Endothelial cell of umbilical vein (primary cell): ENCODE data around the gene KIF25. TPM values are rescaled to one million over a fixed set of nuclear protein-coding genes. Genes with fewer than 3 reads are reported as not detected.

ENCODE experiments used
- BruUV-seq: library from RNA; stranded (reverse); fragments of 400-500 nt; replicated peaks from 2 replicates; lab custom pipeline; 2021; lab: Mats Ljungman, UMichigan
- CTCF ChIA-PET: fragments of 300-600, 350-600 bp; sonication (Branson Sonifier 250); formaldehyde crosslinking; loops from one replicate; lab custom pipeline; 2021; ENCODE audit warnings: antibody characterized with exemption, inconsistent platforms; lab: Charles Lee
- POLR2A ChIA-PET: fragments of 300-600, 350-600 bp; sonication (Branson Sonifier 250); formaldehyde crosslinking; loops from one replicate; lab custom pipeline; 2021; ENCODE audit warnings: antibody characterized with exemption, inconsistent platforms; lab: Charles Lee
- DNase-seq: peaks from one replicate; pipeline ENCODE4 v3.0.0-alpha.2; 2011; ENCODE audit warnings: low read depth, low spot score
- FAIRE-seq: peaks from 2 replicates; lab custom pipeline; 2011; peaks lifted over from hg19 to GRCh38; lab: Jason Lieb, UNC
- H2AFZ ChIP-seq: 2 replicates; pipeline ENCODE4 v1.6.0; 2012; ENCODE audit warnings: low read depth, low read length, control low read depth, inconsistent platforms
- H3K27ac ChIP-seq: 2 replicates; pipeline ENCODE4 v1.5.1; 2011; ENCODE audit warnings: low read depth, mild to moderate bottlenecking, control low read depth, low read length, moderate library complexity; ENCODE audit not compliant: insufficient read depth
- H3K27me3 ChIP-seq, 2 experiments: 2 replicates each; pipeline versions ENCODE4 v1.6.0 to v1.6.1; 2011; ENCODE audit warnings: low read length in 2 of 2, mixed read lengths in 1 of 2; ENCODE audit not compliant: control insufficient read depth in 2 of 2, insufficient read depth in 2 of 2
- H3K36me3 ChIP-seq, 2 experiments: 2 replicates in 1 of 2; 3 replicates in 1 of 2; pipeline ENCODE4 v1.5.1; 2011; ENCODE audit warnings: low read length in 2 of 2, mild to moderate bottlenecking in 1 of 2, moderate library complexity in 1 of 2; ENCODE audit not compliant: control insufficient read depth in 2 of 2, insufficient read depth in 2 of 2; ENCODE audit errors: extremely low read depth in 1 of 2
- H3K4me1 ChIP-seq: 3 replicates; pipeline ENCODE4 v1.5.1; 2011; ENCODE audit warnings: mild to moderate bottlenecking, low read length; ENCODE audit not compliant: control insufficient read depth, insufficient read depth; ENCODE audit errors: extremely low read depth
- H3K4me2 ChIP-seq: 2 replicates; pipeline ENCODE4 v1.6.1; 2011; ENCODE audit warnings: low read length, control low read depth, mixed read lengths; ENCODE audit not compliant: insufficient read depth
- H3K4me3 ChIP-seq, 3 experiments: fragments of 200-600 bp in 1 of 3; sonication (generic), shearing (Covaris generic) in 1 of 3; replicated peaks in 1 of 3; 2 replicates each; pipeline ENCODE4 v1.5.1; 2011 to 2016; ENCODE audit warnings: control low read depth in 3 of 3, low read length in 3 of 3, mild to moderate bottlenecking in 2 of 3, inconsistent platforms in 1 of 3, low read depth in 1 of 3, moderate library complexity in 1 of 3; ENCODE audit not compliant: insufficient read depth in 1 of 3
- H3K79me2 ChIP-seq: 2 replicates; pipeline ENCODE4 v1.6.0; 2012; ENCODE audit warnings: low read length, inconsistent platforms; ENCODE audit not compliant: control insufficient read depth, insufficient read depth
- H3K9ac ChIP-seq: replicated peaks from 2 replicates; pipeline ENCODE3; 2011; ENCODE audit warnings: low read length, control low read depth; ENCODE audit not compliant: insufficient read depth; ENCODE audit errors: extremely low read depth
- H3K9me1 ChIP-seq: replicated peaks from 3 replicates; pipeline ENCODE4 v1.6.0; 2011; ENCODE audit warnings: mild to moderate bottlenecking, low read length; ENCODE audit not compliant: control insufficient read depth, insufficient read depth; ENCODE audit errors: extremely low read depth
- H3K9me3 ChIP-seq: replicated peaks from 2 replicates; pipeline ENCODE4 v1.5.1; 2012; ENCODE audit warnings: low read length, inconsistent platforms; ENCODE audit not compliant: control insufficient read depth, insufficient read depth
- H4K20me1 ChIP-seq: replicated peaks from 2 replicates; pipeline ENCODE3; 2011; ENCODE audit warnings: mild to moderate bottlenecking, low read length; ENCODE audit not compliant: control insufficient read depth, insufficient read depth; ENCODE audit errors: extremely low read depth
- CTCF ChIP-seq, 2 donors: IDR thresholded peaks; 1 replicate in 1 of 2; 2 replicates in 1 of 2; pipeline ENCODE4 v1.5.1; 2011; ENCODE audit warnings: low read length in 2 of 2, mild to moderate bottlenecking in 2 of 2, moderate library complexity in 2 of 2, control low read depth in 1 of 2, inconsistent platforms in 1 of 2, low read depth in 1 of 2; ENCODE audit not compliant: insufficient read depth in 1 of 2; ENCODE audit errors: extremely low read depth in 1 of 2
- EZH2 ChIP-seq: IDR thresholded peaks from 2 replicates; pipeline ENCODE4 v1.6.1; 2012; ENCODE audit warnings: borderline replicate concordance, low read depth, mild to moderate bottlenecking, moderate library complexity, low read length, inconsistent platforms; ENCODE audit not compliant: severe bottlenecking
- FOS ChIP-seq: IDR thresholded peaks from 2 replicates; pipeline ENCODE4 v1.6.1; 2011; ENCODE audit warnings: mild to moderate bottlenecking, low read length, moderate library complexity, borderline replicate concordance; ENCODE audit not compliant: insufficient read depth
- GATA2 ChIP-seq: IDR thresholded peaks from 2 replicates; pipeline ENCODE4 v1.7.0; 2011; ENCODE audit warnings: low read depth, mild to moderate bottlenecking, moderate library complexity, mixed read lengths, low read length; ENCODE audit not compliant: insufficient read length, insufficient read depth
- JUN ChIP-seq: IDR thresholded peaks from 2 replicates; pipeline ENCODE4 v1.6.1; 2011; ENCODE audit warnings: borderline replicate concordance, low read depth; ENCODE audit not compliant: insufficient read length, insufficient read depth
- MAX ChIP-seq: IDR thresholded peaks from 2 replicates; pipeline ENCODE4 v1.6.1; 2011; ENCODE audit not compliant: insufficient read depth, insufficient read length
- MYC ChIP-seq: IDR thresholded peaks from one replicate; pipeline ENCODE4 v1.6.1; 2011; ENCODE audit warnings: mild to moderate bottlenecking, low read depth, low read length
- POLR2A ChIP-seq: IDR thresholded peaks from 2 replicates; pipeline ENCODE4 v1.6.1; 2012; ENCODE audit warnings: low read depth, mild to moderate bottlenecking, control low read depth, low read length
- POLR2AphosphoS5 ChIP-seq: IDR thresholded peaks from 2 replicates; pipeline ENCODE4 v1.6.1; 2012; ENCODE audit warnings: low read depth, mild to moderate bottlenecking, control low read depth, low read length, moderate library complexity; ENCODE audit not compliant: insufficient read depth
- dilution Hi-C: fragments of 300-500 bp; cut with MboI; formaldehyde crosslinking; loops from one replicate; pipeline ENCODE4 v1.15.0; 2019; ENCODE audit warnings: low sequenced_read_pairs; ENCODE audit not compliant: extremely low pct_ligation_motif_present
- intact Hi-C: fragments of 100-400 bp; cut with micrococcal nuclease; formaldehyde crosslinking; loops from one replicate; pipeline ENCODE4 v1.10.0; 2022
- polyA plus RNA-seq, 4 experiments: library from polyadenylated mRNA; depleted of rRNA in 3 of 4; stranded (reverse) in 3 of 4; unstranded in 1 of 4; fragments of >200 nt; gene quantifications; 2 replicates each; pipeline versions ENCODE4 v1.2.1 to v1.2.3, GENCODE V29; 2011 to 2012; ENCODE audit warnings: missing spikeins in 1 of 4
- total RNA-seq: library from RNA; stranded (reverse); gene quantifications from 2 replicates; pipeline ENCODE4 v1.2.3, GENCODE V29; 2021

KIF25 gene
- total and polyA plus RNA-seq, 2 donors (not counting 3 experiments of a cell fraction or from before 2014, with no cell fraction given): not detected

GRCh38 chr6:168078943-168079405 is 81.5 kb downstream of the KIF25 start, which contains the start of gene FRMD1:
TSS of gene FRMD1 (minus strand) at chr6:168079212. CDS start at chr6:168079094, 118 bp downstream.
- intact Hi-C loops: no loop called here
- Histone ChIP-seq H3K27me3 (no peaks in the 10 kb centered on the region), H3K9me3 (no peaks in the 10 kb centered on the region), H3K9ac (no peak within 1 kb of the TSS), H3K27ac (no peak within 1 kb of the TSS), H3K79me2 (no peaks in the 10 kb centered on the region), H3K9me1 (no peaks in the 10 kb centered on the region), H3K4me1 (no peaks in the 10 kb centered on the region), H3K4me3 (no peak within 1 kb of the TSS), H4K20me1 (no peaks in the 10 kb centered on the region), H3K36me3 (no peaks in the 10 kb centered on the region), H2AFZ (no peak within 1 kb of the TSS), H3K4me2 (no peak within 1 kb of the TSS)
- no peak for TF ChIP-seq EZH2
- no peak for TF ChIP-seq POLR2AphosphoS5
- TF ChIP-seq CTCF (IDR thresholded peaks at IDR 0.05; ENCODE audit: extremely low read depth in 1 of 2, insufficient read depth in 1 of 2, low read depth in 1 of 2, low read length in 2 of 2): no peak
- FAIRE-seq (no peak), DNase-seq (no peak)
- dilution Hi-C loops: no loop called here
- ChIA-PET CTCF (no interaction called here), POLR2A (no interaction called here)
- no TSS peak for BruUV-seq

- Histone ChIP-seq H3K4me1 (no peaks in the 10 kb centered on the region), H3K9me3 (no peaks in the 10 kb centered on the region), H3K79me2 (no peaks in the 10 kb centered on the region), H3K36me3 (no peaks in the 10 kb centered on the region), H2AFZ (no peak overlapping the region), H3K27ac (no peak overlapping the region), H3K27me3 (no peaks in the 10 kb centered on the region), H3K9ac (no peak overlapping the region), H3K4me2 (no peak overlapping the region), H3K4me3 (no peak overlapping the region), H3K9me1 (no peaks in the 10 kb centered on the region), H4K20me1 (no peaks in the 10 kb centered on the region)
- TF ChIP-seq POLR2AphosphoS5 (no peak), CTCF (IDR thresholded peaks at IDR 0.05; ENCODE audit: extremely low read depth in 1 of 2, insufficient read depth in 1 of 2, low read depth in 1 of 2, low read length in 2 of 2) (no peak), GATA2 (no peak), JUN (no peak), MYC (no peak), MAX (no peak), FOS (no peak), EZH2 (no peak), POLR2A (no peak)
- POLR2A ChIA-PET: no interaction called here
- DNase-seq (no peak), FAIRE-seq (no peak)
- intact Hi-C loops (no loop called here), dilution Hi-C loops (no loop called here)
- CTCF ChIA-PET: no interaction called here
- no TSS peak for BruUV-seq
Observed at GRCh38 chr6:168080393-168081077, 83.1 kb downstream of the KIF25 start.
